ENCODE measurements around the gene S1PR3.

DNA sequence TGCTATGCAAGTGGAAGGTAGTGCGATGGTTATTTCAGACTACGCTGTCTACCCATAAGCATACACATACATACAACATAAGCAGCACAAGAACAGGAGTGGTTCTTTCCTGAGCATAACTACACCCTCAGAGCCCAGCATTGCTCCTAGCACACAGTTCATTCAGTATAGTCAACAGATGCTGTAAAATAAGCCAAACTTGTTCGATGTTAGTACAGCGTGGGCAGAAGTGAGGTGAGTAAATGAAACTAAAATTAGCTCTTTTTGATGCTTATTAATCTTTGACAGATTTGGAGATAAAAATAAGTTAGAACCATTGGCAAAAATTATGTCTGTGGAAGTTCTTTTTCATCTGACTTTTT is 47.8 kb downstream of the S1PR3 start:
- TF ChIP-seq, protein P1, sequence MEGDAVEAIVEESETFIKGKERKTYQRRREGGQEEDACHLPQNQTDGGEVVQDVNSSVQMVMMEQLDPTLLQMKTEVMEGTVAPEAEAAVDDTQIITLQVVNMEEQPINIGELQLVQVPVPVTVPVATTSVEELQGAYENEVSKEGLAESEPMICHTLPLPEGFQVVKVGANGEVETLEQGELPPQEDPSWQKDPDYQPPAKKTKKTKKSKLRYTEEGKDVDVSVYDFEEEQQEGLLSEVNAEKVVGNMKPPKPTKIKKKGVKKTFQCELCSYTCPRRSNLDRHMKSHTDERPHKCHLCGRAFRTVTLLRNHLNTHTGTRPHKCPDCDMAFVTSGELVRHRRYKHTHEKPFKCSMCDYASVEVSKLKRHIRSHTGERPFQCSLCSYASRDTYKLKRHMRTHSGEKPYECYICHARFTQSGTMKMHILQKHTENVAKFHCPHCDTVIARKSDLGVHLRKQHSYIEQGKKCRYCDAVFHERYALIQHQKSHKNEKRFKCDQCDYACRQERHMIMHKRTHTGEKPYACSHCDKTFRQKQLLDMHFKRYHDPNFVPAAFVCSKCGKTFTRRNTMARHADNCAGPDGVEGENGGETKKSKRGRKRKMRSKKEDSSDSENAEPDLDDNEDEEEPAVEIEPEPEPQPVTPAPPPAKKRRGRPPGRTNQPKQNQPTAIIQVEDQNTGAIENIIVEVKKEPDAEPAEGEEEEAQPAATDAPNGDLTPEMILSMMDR (IDR thresholded peaks at IDR 0.05; ENCODE audit: extremely low read depth in 1 of 2, insufficient read depth in 1 of 2, low read depth in 1 of 2, low read length in 2 of 2): no peak
- TF ChIP-seq POLR2A (IDR thresholded peaks at IDR 0.05; ENCODE audit: low read depth, low read length) (no peak), JUN (IDR thresholded peaks at IDR 0.05; ENCODE audit: borderline replicate concordance, insufficient read depth, insufficient read length, low read depth) (no peak)

All from endothelial cell of umbilical vein (primary cell).